HG03097 (cell line): ENCODE measurements around the gene ANKRD44.

Experiments used
- ATAC-seq: cut with Tn5 transposase; IDR thresholded peaks from one replicate; pipeline ENCODE4 v1.9.1; 2021; ENCODE audit not compliant: unreplicated experiment, low FRiP score

ANKRD44 gene

DNA sequence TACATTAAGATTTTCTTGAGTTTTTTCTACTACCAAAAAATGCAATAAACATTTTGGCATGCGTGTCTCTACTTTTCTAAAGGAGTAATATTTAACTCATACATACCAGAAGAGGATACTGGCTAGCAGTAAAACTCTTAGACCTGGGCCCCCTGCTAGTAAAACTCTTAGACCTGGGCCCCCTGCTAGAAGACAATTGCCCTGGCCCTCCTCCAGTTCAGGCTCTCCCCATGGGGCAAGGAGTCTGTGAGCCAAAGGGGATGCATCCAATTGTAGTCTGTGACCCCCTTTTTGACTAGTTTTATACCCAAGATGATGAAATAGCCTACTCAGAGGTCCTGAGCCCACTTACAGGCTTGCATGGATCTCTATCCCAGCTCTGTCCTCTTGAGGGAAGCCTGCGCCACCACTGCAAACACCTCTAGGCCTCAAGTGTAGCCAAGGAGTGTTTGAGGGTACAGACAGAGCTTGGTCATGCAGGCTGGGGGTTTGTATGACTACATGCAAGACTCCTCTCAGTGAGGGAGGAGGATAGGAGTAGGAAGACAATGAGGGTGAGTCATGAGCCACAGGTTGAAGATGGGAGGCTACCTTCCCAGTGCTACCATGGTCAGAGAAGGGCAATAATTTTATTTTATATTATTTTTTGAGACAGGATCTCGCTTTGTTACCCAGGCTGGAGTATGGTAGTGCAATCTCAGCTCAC lies 338.9 kb downstream of the ANKRD44 start:
- ATAC-seq = no peak

DNA sequence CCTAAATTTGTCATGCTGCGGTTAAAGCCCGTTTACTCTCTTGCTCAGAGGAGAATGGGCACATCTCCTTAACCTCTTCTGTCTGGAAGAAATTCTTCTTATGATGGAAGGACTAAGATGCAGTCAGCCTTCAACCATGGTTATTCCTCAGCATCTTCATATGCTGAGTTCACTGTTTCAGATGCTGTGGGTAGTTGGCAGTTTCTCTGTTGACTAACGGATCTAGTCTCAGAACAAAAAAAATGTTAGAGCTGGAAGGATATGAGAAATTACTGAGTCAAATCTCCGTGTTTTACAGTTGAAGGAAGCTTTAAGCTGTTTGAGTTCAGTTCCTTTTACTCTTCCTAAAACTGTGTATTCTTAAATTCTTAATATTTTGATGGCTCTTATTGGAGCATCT lies 340.5 kb downstream of the ANKRD44 start:
- no peak for ATAC-seq

DNA sequence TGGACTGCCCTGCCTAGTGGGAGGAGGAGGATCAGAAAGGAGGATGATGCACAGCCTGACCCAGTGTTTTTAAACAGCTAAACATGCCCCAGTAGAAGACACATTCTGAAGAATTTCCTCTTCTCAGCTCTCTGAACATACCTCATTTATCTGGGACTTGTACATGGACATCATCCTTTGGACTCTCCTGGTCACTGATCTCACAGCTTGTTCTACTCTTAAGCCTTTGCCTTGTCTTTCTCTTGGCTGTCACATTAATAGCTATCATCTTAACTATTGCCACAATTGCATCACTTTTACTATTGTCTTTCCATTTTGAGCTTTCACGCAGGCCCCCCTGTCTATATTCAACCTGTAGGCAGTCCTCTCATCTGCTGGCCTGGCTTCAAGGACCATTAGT lies 342.1 kb downstream of the ANKRD44 start:
- no peak for ATAC-seq

DNA sequence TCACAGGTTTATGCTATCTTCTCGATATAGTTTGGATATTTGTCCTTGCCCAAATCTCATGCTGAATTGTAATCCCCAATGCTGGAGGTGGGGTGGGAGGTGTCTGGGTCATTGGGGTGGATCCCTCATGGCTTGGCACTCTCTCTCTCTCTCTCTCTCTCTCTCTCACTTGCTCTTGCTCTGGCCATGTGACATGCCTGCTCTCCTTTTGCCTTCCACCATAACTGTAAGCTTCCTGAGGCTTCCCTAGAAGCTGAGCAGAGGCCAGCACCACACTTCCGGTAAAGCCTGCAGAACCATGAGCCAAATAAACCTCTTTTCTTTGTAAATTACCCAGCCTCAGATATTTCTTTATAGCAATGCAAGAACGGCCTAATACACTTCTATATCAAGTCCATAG lies 342.8 kb downstream of the ANKRD44 start:
- ATAC-seq = no peak

DNA sequence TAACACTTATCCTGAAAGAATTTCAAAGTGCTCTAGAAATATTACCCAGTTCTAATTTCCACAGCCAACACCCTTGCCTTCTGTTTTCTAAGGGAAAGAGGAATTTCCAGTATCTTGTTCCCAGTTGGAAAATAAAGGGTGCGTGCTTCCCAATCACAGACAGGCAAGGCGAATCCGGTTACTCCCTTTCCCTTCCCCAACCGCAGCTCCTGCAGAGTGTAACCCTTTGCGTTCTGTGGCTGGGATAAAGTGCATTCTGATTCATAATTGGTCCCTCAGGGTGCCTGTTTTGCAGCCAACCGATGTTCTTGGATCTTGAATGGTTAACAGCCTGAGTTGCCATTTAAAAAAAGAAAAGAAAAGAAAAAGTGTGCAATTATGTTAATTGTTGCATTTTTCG lies 343.5 kb downstream of the ANKRD44 start:
- no peak for ATAC-seq

DNA sequence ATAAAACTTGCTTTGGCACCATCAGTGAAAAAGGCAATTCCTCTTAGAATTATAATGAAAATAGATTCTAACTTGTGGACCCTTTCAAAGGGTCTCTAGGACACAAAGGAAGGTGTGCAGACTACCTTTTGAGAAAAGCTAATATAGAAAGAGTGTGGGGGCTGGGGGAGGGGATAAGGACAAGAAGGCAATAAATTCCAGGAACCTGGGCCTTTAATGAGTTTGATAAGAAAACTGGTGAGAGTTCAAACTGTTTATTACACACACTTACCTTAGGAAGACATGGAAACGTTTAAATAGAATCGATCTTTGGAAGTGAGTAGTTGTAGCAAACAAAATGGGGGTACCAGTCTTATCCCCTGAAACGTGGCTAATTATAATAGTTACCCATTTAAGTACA lies 344.5 kb downstream of the ANKRD44 start:
- no peak for ATAC-seq

DNA sequence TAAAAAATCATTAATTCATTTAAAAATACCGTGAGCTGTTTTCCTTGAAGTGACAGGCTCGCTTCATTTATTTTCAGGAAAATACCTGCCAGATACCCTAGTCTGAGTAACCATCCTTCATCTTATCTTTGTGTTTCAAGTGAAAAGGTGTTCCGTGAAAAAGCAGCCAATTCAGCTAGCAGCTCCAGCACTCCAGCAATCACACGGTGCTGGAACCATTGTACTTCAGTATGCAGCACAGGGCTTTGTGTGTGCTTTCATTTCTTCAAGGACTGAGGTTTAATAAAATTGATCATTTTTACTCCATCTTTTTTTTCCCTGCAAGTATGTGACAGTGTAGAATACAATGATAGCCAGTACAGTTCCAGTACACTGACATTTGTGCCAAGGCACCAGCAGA lies 344.9 kb downstream of the ANKRD44 start:
- no peak for ATAC-seq

DNA sequence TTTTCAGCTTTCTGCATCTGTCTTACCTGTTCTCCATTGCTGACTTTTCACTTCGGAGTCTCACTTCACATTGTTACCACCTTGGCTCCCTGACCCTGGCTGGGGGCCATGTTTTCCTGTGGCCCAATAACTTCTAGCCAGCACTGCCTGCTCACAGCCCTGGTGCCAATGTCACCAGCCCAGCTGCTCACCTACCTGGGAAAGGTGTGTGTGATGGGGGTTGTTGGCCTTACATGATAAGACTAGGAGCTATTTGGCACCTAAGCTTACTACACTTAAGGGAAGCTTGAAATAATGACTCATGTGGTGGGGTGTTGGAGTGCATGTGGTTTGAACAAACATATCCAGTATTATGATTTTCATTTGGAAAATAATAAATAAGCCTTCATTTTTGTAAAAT lies 346.6 kb downstream of the ANKRD44 start:
- ATAC-seq = no peak

DNA sequence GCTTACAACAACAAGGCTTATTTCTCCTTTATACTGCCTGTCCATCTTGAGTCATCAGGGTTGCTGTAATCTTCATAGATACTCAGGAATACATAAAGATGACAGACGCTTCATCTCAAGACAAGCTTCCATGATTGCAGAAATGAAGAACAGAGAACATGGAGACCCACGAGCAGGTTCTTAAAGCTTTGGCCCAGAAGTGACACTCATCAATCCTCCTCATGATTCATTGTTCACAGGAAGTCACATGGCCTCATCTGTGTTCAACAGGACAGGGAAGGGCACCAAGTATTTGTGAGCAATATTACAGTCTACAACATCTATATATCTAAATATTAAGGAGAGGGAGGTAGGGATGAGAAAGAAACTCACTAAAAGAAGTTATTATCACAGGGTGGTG lies 347.5 kb downstream of the ANKRD44 start:
- no peak for ATAC-seq

DNA sequence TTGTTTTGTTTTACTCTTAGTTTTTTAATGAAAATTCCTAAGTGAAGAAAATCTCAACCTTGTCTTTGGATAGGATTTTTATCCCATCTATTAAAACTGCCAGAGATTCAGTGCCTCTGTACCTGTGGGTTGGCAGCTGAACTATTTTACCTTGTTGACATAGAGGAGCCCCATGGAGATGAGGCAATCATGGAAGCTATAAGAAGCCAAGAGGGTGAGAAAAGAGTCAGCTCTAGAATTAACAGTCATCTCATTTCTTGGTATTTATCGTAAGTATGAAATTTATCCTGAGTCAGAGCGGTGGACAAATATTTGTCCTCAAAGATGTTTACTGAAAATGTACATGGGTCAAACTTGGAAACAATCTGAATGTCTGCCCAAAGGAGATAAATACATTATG lies 348.3 kb downstream of the ANKRD44 start:
- ATAC-seq = peak; percentile 16

DNA sequence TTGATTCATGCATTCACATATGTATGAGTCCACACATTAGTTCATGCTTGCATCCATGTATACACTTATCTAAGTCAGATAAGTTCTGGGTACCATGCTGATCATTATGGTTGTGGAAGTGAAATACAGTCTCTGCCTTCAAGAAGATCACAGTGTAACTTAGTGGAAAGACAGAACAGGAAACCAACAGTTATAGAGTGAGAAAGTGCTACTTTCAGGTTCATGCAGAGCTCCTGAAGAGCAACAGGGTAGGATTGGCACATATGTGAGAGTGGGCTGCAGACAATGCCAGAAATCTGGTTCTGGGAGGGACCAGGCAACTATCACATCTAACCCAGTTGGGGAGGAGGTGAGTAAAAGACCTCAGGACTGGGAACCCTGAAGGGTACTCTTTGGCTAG lies 348.7 kb downstream of the ANKRD44 start:
- peak; percentile 97 for ATAC-seq

DNA sequence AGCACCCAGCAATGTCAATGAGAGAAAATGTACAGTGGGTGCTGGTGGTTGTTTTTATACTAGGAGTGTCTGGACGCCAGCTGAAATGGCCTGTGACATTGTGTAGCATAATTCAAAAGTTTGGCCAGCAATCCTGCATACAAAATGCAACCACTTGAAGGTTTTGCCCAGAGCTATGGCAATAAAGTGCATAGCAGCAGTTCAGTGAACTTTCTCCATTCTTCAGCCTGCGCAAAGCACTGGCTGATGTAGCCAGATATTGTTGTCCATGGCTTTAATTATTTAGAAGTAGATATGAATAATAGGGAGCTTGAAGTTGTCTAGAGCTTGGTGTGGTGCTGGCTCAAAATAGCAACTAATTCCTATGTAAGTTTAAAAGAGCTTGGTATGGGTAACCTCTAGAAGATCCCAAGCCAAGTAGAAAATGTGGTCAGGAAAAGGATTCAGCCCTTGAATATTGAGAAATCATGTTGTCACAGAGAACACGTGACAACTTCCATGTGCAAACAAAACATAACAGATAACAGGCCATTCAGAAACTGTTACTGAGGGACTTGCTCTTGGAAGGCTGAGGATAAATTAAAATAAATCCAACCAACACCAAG lies 350.7 kb downstream of the ANKRD44 start:
- no peak for ATAC-seq

DNA sequence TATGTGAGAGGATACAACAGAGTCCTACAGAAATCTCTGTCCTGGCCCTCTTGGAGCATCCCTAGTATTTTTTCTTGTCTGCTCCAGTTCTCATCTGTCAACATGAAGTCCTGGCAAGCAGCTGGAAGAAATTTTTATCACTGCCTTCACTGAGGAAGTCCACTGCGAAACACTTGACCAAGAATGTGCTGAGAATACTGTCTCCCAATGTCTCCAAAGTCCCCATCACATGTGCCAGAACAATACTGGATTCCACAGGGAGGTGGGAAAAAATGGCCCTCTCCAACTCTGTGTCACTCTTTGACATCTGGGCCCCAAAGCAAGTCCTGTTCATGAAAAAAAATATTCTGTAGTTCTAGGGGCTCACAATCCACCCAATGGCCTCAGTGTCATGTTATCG lies 351.3 kb downstream of the ANKRD44 start:
- no peak for ATAC-seq

DNA sequence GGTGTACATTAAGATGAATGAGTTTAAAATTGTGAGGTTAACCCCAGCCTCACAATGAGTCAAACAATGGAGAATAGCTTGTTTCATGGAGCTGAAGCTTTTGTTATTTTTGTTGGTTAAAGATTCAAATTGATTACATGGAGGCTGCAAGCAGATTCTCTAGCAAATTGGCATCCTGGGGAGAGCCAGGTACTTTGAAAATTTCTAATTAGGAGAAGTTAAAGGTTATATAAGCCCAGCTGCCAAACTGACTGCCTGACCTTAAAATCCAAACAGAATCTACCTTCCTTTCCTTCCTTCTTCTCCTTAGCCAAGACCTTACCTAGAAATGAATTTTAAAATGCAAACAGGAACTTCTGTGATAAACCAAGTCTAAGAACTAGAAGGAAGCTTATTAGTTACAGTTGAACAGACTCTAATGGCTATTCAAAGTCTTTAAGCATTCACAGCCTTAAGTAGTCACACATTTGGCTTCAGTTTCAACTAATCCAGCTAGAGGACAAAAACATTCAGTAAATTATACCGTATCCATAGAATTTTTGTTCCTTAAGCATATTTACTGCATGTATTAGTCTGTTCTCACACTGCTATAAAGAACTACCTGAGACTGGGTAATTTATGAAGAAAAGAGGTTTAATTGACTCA lies 352.6 kb downstream of the ANKRD44 start:
- ATAC-seq = no peak

DNA sequence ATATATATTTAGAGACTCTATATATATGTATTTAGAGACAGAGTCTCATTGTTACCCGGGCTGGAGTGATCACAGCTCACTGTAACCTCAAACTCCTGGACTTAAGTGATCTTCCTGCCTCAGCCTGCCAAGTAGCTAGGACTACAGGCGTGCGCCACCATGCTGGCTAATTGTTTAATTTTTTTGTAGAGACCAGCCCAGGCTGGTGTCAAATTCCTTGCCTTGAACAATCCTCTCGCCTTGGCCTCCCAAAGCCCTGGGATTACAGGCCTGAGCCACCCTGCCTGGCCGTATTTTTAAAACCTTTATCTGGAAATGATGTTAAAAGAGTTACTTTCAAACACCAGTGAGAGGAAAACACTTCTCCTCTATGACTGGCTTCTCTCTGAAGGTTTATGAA lies 353.1 kb downstream of the ANKRD44 start:
- no peak for ATAC-seq

DNA sequence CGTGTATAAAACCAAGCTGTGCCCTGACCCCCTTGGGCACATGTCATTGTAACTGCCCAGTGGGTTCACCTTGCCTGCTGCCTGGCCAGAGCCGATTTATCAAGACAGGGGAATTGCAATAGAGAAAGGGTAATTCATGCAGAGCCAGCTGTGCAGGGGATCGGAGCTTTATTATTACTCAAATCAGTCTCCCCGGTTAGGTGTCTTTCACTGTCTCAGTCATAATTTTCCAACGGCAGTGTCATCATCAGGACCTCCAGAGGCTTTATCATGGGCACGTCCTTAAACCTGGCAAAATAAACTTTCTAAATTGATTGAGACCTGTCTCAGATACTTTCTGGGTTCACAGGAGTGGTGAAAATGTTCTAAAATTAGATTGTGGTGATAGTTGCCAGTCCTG lies 354.5 kb downstream of the ANKRD44 start:
- no peak for ATAC-seq

DNA sequence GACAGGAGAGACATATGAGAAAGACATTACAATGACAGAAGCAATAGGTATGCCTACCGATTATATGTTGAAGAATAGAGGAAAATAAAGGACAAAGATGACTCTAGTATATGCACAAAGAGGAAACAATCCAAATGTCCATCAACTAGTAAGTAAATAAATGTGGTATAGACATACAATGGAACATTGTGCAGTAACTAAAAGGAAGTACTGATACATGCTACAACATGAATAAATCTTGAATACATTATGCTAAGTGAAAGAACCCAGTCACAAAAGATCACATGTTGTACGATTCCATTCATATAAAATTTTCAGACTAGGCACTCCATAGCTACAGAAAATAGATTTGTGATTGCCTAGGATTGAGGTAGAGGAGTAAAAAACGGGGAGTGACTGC lies 355.5 kb downstream of the ANKRD44 start:
- no peak for ATAC-seq

DNA sequence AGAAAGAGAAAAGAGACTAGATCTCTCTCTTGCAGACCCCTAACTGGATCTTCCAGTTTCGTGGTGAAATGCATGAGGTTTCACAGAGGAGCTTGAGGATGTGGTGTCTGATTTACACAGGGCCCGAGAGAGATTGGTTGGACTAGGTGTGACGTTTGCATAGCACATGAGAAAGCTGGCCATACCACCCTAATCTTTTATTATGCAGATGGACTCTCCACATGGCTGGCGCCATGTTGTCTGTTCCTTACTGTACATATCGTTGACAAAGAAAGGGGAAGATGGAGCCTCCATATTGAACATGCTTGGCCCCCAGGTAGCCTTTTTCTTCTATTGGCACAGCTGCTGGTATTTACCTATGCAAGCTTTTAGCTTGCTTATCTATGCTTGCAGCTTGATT lies 356.6 kb downstream of the ANKRD44 start:
- ATAC-seq = no peak

DNA sequence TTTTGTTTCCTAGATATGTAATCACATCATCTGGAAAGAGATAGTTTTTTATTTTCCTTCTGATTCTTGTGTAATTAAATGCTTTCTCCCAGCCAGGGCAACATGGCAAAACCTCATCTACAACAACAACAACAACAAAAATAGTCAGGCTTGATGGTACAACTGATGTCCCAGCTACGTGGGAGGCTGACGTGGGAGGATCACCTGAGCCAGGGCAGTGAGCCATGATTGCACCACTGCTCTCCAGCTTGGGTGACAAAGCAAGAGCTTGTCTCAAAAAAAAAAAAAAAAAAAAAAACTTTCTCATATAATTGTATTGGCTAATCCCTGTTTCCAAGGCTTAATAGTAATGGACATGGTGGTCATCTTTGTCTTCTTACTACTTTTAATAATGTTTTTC lies 357.6 kb downstream of the ANKRD44 start:
- no peak for ATAC-seq

DNA sequence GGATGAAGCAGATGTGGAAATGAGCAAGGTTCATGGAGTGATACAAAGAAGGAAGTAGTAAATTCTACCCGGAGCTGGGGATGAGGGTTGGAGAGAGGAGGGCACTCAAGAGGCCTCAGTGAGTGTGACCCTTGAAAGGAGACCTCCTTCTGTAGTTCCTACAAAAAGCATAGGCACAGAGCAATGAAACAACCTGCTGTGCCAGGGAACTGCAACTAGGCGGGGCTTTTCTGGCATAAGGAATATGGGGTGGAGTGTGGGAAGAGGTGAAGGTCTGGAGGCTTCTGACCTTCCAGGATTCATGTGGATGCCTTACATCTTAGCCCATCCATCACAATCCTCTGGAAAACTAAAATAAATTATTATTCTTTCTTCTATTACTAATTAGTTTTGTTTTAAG lies 358.6 kb downstream of the ANKRD44 start:
- ATAC-seq = no peak

DNA sequence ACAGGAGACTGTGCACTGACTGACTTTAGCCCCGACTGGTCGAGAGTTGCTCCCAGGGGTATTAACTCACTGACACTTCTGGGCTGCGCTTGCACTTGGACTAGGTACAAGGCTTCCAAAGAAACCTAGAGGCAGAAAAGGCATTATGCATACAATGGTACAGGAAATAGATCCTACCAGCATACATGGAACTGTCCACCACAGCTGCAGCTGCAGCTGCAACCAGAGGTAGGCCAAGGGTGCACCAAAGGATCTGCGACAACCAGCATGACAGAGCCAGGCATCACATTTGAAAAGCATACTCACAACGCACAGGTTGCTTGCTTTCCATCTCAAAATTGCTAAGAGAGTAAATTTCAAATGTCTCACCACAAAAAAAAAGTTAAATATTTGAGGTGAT lies 361.5 kb downstream of the ANKRD44 start:
- ATAC-seq = no peak

DNA sequence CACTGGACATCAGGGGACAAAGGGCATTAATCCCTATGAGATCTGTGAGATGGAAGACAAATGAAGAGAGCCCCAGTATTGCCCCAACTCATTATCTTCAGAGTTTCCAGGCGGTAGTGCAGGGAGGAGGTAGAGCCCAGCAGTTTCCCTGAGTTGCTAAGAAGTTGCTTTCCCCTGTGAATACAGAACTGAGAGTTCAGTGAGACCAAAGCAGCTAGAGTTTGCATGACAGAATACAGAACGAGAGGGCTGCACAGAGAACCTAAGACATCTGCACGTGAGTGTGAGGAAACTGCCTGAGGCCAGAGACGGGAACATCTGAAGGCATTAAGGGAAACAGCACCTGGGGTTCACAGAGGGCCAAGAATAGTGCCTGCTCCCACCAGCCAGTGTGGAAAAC lies 366.0 kb downstream of the ANKRD44 start:
- ATAC-seq = peak; percentile 89
